GM10248 (cell line): ENCODE results near the gene MCC.

ENCODE experiments used
- CTCF ChIA-PET: fragments of 300-600 bp; sonication (Branson Sonifier 250); formaldehyde crosslinking; extraction: SDS; loops from one replicate; lab custom pipeline; 2021; ENCODE audit warnings: antibody characterized with exemption; lab: Yijun Ruan, JAX
- POLR2A ChIA-PET: fragments of 350-650 bp; sonication (Branson Sonifier 250); formaldehyde crosslinking; extraction: SDS; loops from one replicate; lab custom pipeline; 2020; ENCODE audit warnings: antibody characterized with exemption; lab: Yijun Ruan, JAX
- DNase-seq: peaks from one replicate; pipeline ENCODE4 v3.0.0; 2012; ENCODE audit errors: extremely low spot score
- CTCF ChIP-seq: IDR thresholded peaks from 2 replicates; pipeline ENCODE4 v1.5.1; 2012; ENCODE audit warnings: mild to moderate bottlenecking, low read depth; ENCODE audit errors: extremely low read depth, missing control alignments, control extremely low read depth

MCC gene

GRCh38 chr5:113265190-113265589 is 223.1 kb downstream of the MCC start:
- no peak for TF ChIP-seq CTCF
- ChIA-PET POLR2A (no interaction called here), CTCF (interaction anchor here (2.3 kb wide), 1 partner anchor 27 kb away, joined by 4 read pairs; no protein-coding TSS in a partner anchor)
- DNase-seq: no peak

- DNase-seq: no peak
- no peak for TF ChIP-seq CTCF
- CTCF ChIA-PET: interaction anchor here (1.1 to 2.3 kb wide), 3 partner anchors 19 to 28 kb away, joined by 3 to 4 read pairs (median 3); no protein-coding TSS in a partner anchor
- POLR2A ChIA-PET: no interaction called here
Observed at GRCh38 chr5:113264046-113264445, 224.2 kb downstream of the MCC start.

GRCh38 chr5:113263545-113263944 is 224.7 kb downstream of the MCC start:
- no peak for TF ChIP-seq CTCF
- ChIA-PET CTCF (interaction anchor here (0.8 to 2.3 kb wide), 5 partner anchors 18 to 29 kb away, joined by 3 to 4 read pairs (median 3); no protein-coding TSS in a partner anchor), POLR2A (interaction anchor here (0.5 kb wide), 1 partner anchor 15 kb away, joined by 3 read pairs; no protein-coding TSS in a partner anchor)
- DNase-seq: no peak

GRCh38 chr5:113262674-113263073 is 225.6 kb downstream of the MCC start:
- CTCF ChIA-PET: interaction anchor here (0.8 to 1.2 kb wide), 4 partner anchors 10 to 23 kb away, joined by 3 read pairs; no protein-coding TSS in a partner anchor
- TF ChIP-seq CTCF: no peak
- no peak for DNase-seq
- POLR2A ChIA-PET: no interaction called here

GRCh38 chr5:113259034-113259433 is 229.2 kb downstream of the MCC start:
- no peak for TF ChIP-seq CTCF
- no peak for DNase-seq
- POLR2A ChIA-PET: no interaction called here
- CTCF ChIA-PET: no interaction called here

GRCh38 chr5:113257545-113257944 is 230.7 kb downstream of the MCC start:
- no peak for DNase-seq
- CTCF ChIA-PET: no interaction called here
- POLR2A ChIA-PET: no interaction called here
- no peak for TF ChIP-seq CTCF
